Measurements from ENCODE around the gene BAIAP3. TPM values are rescaled to one million over a fixed set of nuclear protein-coding genes. Genes with fewer than 3 reads are reported as not detected.

Gene BAIAP3
- total and polyA plus RNA-seq, 10 of the 15 experiments (the other 5 are each of a cell fraction or from before 2014, with no cell fraction given), result 0.03 to 0.56 (median 0.17) TPM; not detected in 3

DNA sequence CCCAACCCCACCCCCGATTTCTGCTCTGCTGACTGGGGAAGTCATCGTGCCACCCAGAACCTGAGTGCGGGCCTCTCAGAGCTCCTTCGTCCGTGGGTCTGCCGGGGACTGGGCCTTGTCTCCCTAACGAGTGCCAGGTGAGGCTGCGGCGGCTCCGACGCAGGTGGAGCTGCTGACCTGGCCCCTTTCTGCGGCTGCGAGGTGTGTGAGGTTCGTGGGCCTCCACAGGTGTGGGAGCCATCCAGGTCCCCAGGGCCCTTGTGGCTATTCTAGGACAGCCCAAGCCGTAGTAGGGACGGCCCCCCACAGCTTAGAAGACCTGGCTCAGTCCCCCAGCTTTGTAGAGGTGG lies 21.0 kb upstream of the BAIAP3 start:
- H3K9ac ChIP-seq (ENCODE audit: control insufficient read depth, insufficient read depth, low read length), result peak overlapping the region; percentile 16; the same call in 1 of the 2 replicates
- in situ Hi-C loops (cut with MboI), result no loop called here
- FAIRE-seq (no peak), DNase-seq (ENCODE audit: low read depth, low spot score) (no peak), ATAC-seq (no peak)
- ChIA-PET RAD21 (ENCODE audit: unreplicated experiment) (no interaction called here), POLR2A (no interaction called here), CTCF (no interaction called here), SMC1A (ENCODE audit: uncharacterized antibody, unreplicated experiment) (interaction anchor here (0.6 kb wide), 1 partner anchor 17 kb away, joined by 3 read pairs; no protein-coding TSS in a partner anchor)
- peak overlapping the region; percentile 93; the same call in 1 of the 2 replicates for H3K4me3 ChIP-seq
- peaks cover 7% of the 10 kb centered on the region for H3K4me1 ChIP-seq (ENCODE audit: control insufficient read depth, insufficient read depth, low read length)
- peaks cover 35% of the 10 kb centered on the region for H4K20me1 ChIP-seq (ENCODE audit: control insufficient read depth, insufficient read depth)
- H3K9me3 ChIP-seq (replicated peaks; ENCODE audit: control insufficient read depth, insufficient read depth, low read length), result no peaks in the 10 kb centered on the region
- TF ChIP-seq NR2C2 (IDR thresholded peaks at IDR 0.05; ENCODE audit: borderline replicate concordance, control insufficient read depth, insufficient read length, low read depth) (no peak), BACH1 (IDR thresholded peaks at IDR 0.05; ENCODE audit: borderline replicate concordance) (no peak), ZBTB4 (CRISPR knock-in tag; IDR thresholded peaks at IDR 0.05) (no peak), E4F1 (IDR thresholded peaks at IDR 0.05; ENCODE audit: borderline replicate concordance, partially characterized antibody) (no peak), WRNIP1 (IDR thresholded peaks at IDR 0.05; ENCODE audit: borderline replicate concordance, low read depth, low read length) (no peak), IKZF1 (conservative IDR thresholded peaks at IDR 0.05) (no peak)
- TF ChIP-seq, protein P1, sequence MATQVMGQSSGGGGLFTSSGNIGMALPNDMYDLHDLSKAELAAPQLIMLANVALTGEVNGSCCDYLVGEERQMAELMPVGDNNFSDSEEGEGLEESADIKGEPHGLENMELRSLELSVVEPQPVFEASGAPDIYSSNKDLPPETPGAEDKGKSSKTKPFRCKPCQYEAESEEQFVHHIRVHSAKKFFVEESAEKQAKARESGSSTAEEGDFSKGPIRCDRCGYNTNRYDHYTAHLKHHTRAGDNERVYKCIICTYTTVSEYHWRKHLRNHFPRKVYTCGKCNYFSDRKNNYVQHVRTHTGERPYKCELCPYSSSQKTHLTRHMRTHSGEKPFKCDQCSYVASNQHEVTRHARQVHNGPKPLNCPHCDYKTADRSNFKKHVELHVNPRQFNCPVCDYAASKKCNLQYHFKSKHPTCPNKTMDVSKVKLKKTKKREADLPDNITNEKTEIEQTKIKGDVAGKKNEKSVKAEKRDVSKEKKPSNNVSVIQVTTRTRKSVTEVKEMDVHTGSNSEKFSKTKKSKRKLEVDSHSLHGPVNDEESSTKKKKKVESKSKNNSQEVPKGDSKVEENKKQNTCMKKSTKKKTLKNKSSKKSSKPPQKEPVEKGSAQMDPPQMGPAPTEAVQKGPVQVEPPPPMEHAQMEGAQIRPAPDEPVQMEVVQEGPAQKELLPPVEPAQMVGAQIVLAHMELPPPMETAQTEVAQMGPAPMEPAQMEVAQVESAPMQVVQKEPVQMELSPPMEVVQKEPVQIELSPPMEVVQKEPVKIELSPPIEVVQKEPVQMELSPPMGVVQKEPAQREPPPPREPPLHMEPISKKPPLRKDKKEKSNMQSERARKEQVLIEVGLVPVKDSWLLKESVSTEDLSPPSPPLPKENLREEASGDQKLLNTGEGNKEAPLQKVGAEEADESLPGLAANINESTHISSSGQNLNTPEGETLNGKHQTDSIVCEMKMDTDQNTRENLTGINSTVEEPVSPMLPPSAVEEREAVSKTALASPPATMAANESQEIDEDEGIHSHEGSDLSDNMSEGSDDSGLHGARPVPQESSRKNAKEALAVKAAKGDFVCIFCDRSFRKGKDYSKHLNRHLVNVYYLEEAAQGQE (IDR thresholded peaks at IDR 0.05; ENCODE audit: low read depth, low read length), result no peak
- 77% methylated on average over 16 of the region's 16 CpGs for WGBS (ENCODE audit: insufficient coverage, insufficient replicate concordance, low lambda C conversion rate, missing lambda C conversion rate)
- H3K36me3 ChIP-seq (ENCODE audit: control insufficient read depth in 2 of 2, insufficient read depth in 2 of 2, low read length in 1 of 2), result peaks cover 18 to 36% of the 10 kb centered on the region in 2 experiments
- no peak overlapping the region for H2AFZ ChIP-seq (ENCODE audit: control insufficient read depth, low read depth, low read length)
- H3K27me3 ChIP-seq (replicated peaks in 1 of 2; ENCODE audit: control insufficient read depth in 2 of 2, insufficient read depth in 2 of 2, low read length in 1 of 2), result no peaks in the 10 kb centered on the region
- H3K79me2 ChIP-seq (ENCODE audit: control insufficient read depth, insufficient read depth, low read length), result peaks cover 52% of the 10 kb centered on the region
- intact Hi-C loops (cut with micrococcal nuclease; ENCODE audit: unreplicated experiment), result no loop called here
- no peak overlapping the region for H3K27ac ChIP-seq (ENCODE audit: control insufficient read depth, insufficient read depth)
- no TSS peak for BruUV-seq (replicated peaks)
- H3K4me2 ChIP-seq (ENCODE audit: control insufficient read depth, insufficient read depth), result peak overlapping the region; percentile 97
